Endothelial cell of umbilical vein (primary cell): ENCODE measurements around the gene PRXL2B. TPM values are rescaled to one million over a fixed set of nuclear protein-coding genes. Genes with fewer than 3 reads are reported as not detected.

Experiments used
- BruUV-seq: library from RNA; stranded (reverse); fragments of 400-500 nt; replicated peaks from 2 replicates; lab custom pipeline; 2021; lab: Mats Ljungman, UMichigan
- CTCF ChIA-PET: fragments of 300-600, 350-600 bp; sonication (Branson Sonifier 250); formaldehyde crosslinking; loops from one replicate; lab custom pipeline; 2021; ENCODE audit warnings: antibody characterized with exemption, inconsistent platforms; lab: Charles Lee
- POLR2A ChIA-PET: fragments of 300-600, 350-600 bp; sonication (Branson Sonifier 250); formaldehyde crosslinking; loops from one replicate; lab custom pipeline; 2021; ENCODE audit warnings: antibody characterized with exemption, inconsistent platforms; lab: Charles Lee
- DNase-seq: peaks from one replicate; pipeline ENCODE4 v3.0.0-alpha.2; 2011; ENCODE audit warnings: low read depth, low spot score
- FAIRE-seq: peaks from 2 replicates; lab custom pipeline; 2011; peaks lifted over from hg19 to GRCh38; lab: Jason Lieb, UNC
- H2AFZ ChIP-seq: 2 replicates; pipeline ENCODE4 v1.6.0; 2012; ENCODE audit warnings: low read depth, low read length, control low read depth, inconsistent platforms
- H3K27ac ChIP-seq: 2 replicates; pipeline ENCODE4 v1.5.1; 2011; ENCODE audit warnings: low read depth, mild to moderate bottlenecking, control low read depth, low read length, moderate library complexity; ENCODE audit not compliant: insufficient read depth
- H3K27me3 ChIP-seq, 2 experiments: 2 replicates each; pipeline versions ENCODE4 v1.6.0 to v1.6.1; 2011; ENCODE audit warnings: low read length in 2 of 2, mixed read lengths in 1 of 2; ENCODE audit not compliant: control insufficient read depth in 2 of 2, insufficient read depth in 2 of 2
- H3K36me3 ChIP-seq, 2 experiments: 2 replicates in 1 of 2; 3 replicates in 1 of 2; pipeline ENCODE4 v1.5.1; 2011; ENCODE audit warnings: low read length in 2 of 2, mild to moderate bottlenecking in 1 of 2, moderate library complexity in 1 of 2; ENCODE audit not compliant: control insufficient read depth in 2 of 2, insufficient read depth in 2 of 2; ENCODE audit errors: extremely low read depth in 1 of 2
- H3K4me1 ChIP-seq: 3 replicates; pipeline ENCODE4 v1.5.1; 2011; ENCODE audit warnings: mild to moderate bottlenecking, low read length; ENCODE audit not compliant: control insufficient read depth, insufficient read depth; ENCODE audit errors: extremely low read depth
- H3K4me2 ChIP-seq: 2 replicates; pipeline ENCODE4 v1.6.1; 2011; ENCODE audit warnings: low read length, control low read depth, mixed read lengths; ENCODE audit not compliant: insufficient read depth
- H3K4me3 ChIP-seq, 3 experiments: fragments of 200-600 bp in 1 of 3; sonication (generic), shearing (Covaris generic) in 1 of 3; replicated peaks in 1 of 3; 2 replicates each; pipeline ENCODE4 v1.5.1; 2011 to 2016; ENCODE audit warnings: control low read depth in 3 of 3, low read length in 3 of 3, mild to moderate bottlenecking in 2 of 3, inconsistent platforms in 1 of 3, low read depth in 1 of 3, moderate library complexity in 1 of 3; ENCODE audit not compliant: insufficient read depth in 1 of 3
- H3K79me2 ChIP-seq: 2 replicates; pipeline ENCODE4 v1.6.0; 2012; ENCODE audit warnings: low read length, inconsistent platforms; ENCODE audit not compliant: control insufficient read depth, insufficient read depth
- H3K9ac ChIP-seq: replicated peaks from 2 replicates; pipeline ENCODE3; 2011; ENCODE audit warnings: low read length, control low read depth; ENCODE audit not compliant: insufficient read depth; ENCODE audit errors: extremely low read depth
- H3K9me1 ChIP-seq: replicated peaks from 3 replicates; pipeline ENCODE4 v1.6.0; 2011; ENCODE audit warnings: mild to moderate bottlenecking, low read length; ENCODE audit not compliant: control insufficient read depth, insufficient read depth; ENCODE audit errors: extremely low read depth
- H3K9me3 ChIP-seq: replicated peaks from 2 replicates; pipeline ENCODE4 v1.5.1; 2012; ENCODE audit warnings: low read length, inconsistent platforms; ENCODE audit not compliant: control insufficient read depth, insufficient read depth
- H4K20me1 ChIP-seq: replicated peaks from 2 replicates; pipeline ENCODE3; 2011; ENCODE audit warnings: mild to moderate bottlenecking, low read length; ENCODE audit not compliant: control insufficient read depth, insufficient read depth; ENCODE audit errors: extremely low read depth
- FOS ChIP-seq: IDR thresholded peaks from 2 replicates; pipeline ENCODE4 v1.6.1; 2011; ENCODE audit warnings: mild to moderate bottlenecking, low read length, moderate library complexity, borderline replicate concordance; ENCODE audit not compliant: insufficient read depth
- GATA2 ChIP-seq: IDR thresholded peaks from 2 replicates; pipeline ENCODE4 v1.7.0; 2011; ENCODE audit warnings: low read depth, mild to moderate bottlenecking, moderate library complexity, mixed read lengths, low read length; ENCODE audit not compliant: insufficient read length, insufficient read depth
- POLR2AphosphoS5 ChIP-seq: IDR thresholded peaks from 2 replicates; pipeline ENCODE4 v1.6.1; 2012; ENCODE audit warnings: low read depth, mild to moderate bottlenecking, control low read depth, low read length, moderate library complexity; ENCODE audit not compliant: insufficient read depth
- dilution Hi-C: fragments of 300-500 bp; cut with MboI; formaldehyde crosslinking; loops from one replicate; pipeline ENCODE4 v1.15.0; 2019; ENCODE audit warnings: low sequenced_read_pairs; ENCODE audit not compliant: extremely low pct_ligation_motif_present
- intact Hi-C: fragments of 100-400 bp; cut with micrococcal nuclease; formaldehyde crosslinking; loops from one replicate; pipeline ENCODE4 v1.10.0; 2022
- polyA plus RNA-seq, 4 experiments: library from polyadenylated mRNA; depleted of rRNA in 3 of 4; stranded (reverse) in 3 of 4; unstranded in 1 of 4; fragments of >200 nt; gene quantifications; 2 replicates each; pipeline versions ENCODE4 v1.2.1 to v1.2.3, GENCODE V29; 2011 to 2012; ENCODE audit warnings: missing spikeins in 1 of 4
- total RNA-seq: library from RNA; stranded (reverse); gene quantifications from 2 replicates; pipeline ENCODE4 v1.2.3, GENCODE V29; 2021
- TF ChIP-seq, protein P1 (sequence below): IDR thresholded peaks from 2 replicates; pipeline ENCODE4 v1.6.1; 2011; ENCODE audit not compliant: insufficient read depth, insufficient read length
- TF ChIP-seq, protein P2 (sequence below), 2 donors: IDR thresholded peaks; 1 replicate in 1 of 2; 2 replicates in 1 of 2; pipeline ENCODE4 v1.5.1; 2011; ENCODE audit warnings: low read length in 2 of 2, mild to moderate bottlenecking in 2 of 2, moderate library complexity in 2 of 2, control low read depth in 1 of 2, inconsistent platforms in 1 of 2, low read depth in 1 of 2; ENCODE audit not compliant: insufficient read depth in 1 of 2; ENCODE audit errors: extremely low read depth in 1 of 2

PRXL2B gene
- total and polyA plus RNA-seq, 2 donors (not counting 3 experiments of a cell fraction or from before 2014, with no cell fraction given): 29.6 to 55.8 TPM

DNA sequence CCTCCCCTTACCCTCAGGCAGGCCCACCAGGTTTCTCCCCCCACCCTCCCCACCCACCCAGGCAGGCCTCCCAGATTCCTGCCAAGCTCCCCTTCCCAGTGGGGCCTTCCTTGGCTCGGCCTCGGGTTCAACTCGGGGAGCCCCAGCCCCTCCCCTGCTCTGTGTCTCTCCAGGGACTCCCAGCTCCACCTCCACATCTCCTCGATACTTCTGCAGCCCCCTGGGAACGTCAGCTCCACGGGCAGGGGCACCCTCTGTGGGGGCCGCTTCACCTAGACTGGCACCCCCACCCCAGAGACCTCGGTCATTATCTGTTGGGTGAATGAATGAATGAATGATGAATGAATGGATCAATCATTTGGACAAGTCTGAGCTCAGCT, 45.5 kb downstream of the PRXL2B start:
- H2AFZ ChIP-seq: no peak overlapping the region

More for the DNA sequence above, 45.5 kb downstream of the PRXL2B start:
- Histone ChIP-seq H3K9me3 (peaks cover 1% of the 10 kb centered on the region), H3K9ac (no peak overlapping the region), H3K4me1 (no peaks in the 10 kb centered on the region), H3K36me3 (no peaks in the 10 kb centered on the region), H3K27ac (no peak overlapping the region), H3K4me3 (no peak overlapping the region), H3K79me2 (no peaks in the 10 kb centered on the region), H3K27me3 (peaks cover 8 to 12% of the 10 kb centered on the region in 2 experiments), H3K9me1 (no peaks in the 10 kb centered on the region), H4K20me1 (no peaks in the 10 kb centered on the region), H3K4me2 (no peak overlapping the region)
- no TSS peak for BruUV-seq
- TF ChIP-seq FOS: no peak
- TF ChIP-seq POLR2AphosphoS5: no peak
- TF ChIP-seq GATA2: no peak
- TF ChIP-seq, protein P1, sequence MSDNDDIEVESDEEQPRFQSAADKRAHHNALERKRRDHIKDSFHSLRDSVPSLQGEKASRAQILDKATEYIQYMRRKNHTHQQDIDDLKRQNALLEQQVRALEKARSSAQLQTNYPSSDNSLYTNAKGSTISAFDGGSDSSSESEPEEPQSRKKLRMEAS: no peak
- TF ChIP-seq, protein P2, sequence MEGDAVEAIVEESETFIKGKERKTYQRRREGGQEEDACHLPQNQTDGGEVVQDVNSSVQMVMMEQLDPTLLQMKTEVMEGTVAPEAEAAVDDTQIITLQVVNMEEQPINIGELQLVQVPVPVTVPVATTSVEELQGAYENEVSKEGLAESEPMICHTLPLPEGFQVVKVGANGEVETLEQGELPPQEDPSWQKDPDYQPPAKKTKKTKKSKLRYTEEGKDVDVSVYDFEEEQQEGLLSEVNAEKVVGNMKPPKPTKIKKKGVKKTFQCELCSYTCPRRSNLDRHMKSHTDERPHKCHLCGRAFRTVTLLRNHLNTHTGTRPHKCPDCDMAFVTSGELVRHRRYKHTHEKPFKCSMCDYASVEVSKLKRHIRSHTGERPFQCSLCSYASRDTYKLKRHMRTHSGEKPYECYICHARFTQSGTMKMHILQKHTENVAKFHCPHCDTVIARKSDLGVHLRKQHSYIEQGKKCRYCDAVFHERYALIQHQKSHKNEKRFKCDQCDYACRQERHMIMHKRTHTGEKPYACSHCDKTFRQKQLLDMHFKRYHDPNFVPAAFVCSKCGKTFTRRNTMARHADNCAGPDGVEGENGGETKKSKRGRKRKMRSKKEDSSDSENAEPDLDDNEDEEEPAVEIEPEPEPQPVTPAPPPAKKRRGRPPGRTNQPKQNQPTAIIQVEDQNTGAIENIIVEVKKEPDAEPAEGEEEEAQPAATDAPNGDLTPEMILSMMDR (IDR thresholded peaks at IDR 0.05; ENCODE audit: extremely low read depth in 1 of 2, insufficient read depth in 1 of 2, low read depth in 1 of 2, low read length in 2 of 2): no peak
- CTCF ChIA-PET: no interaction called here
- POLR2A ChIA-PET: no interaction called here
- dilution Hi-C loops: no loop called here
- intact Hi-C loops: no loop called here
- FAIRE-seq (no peak), DNase-seq (no peak)
